Stimulated activated CD8-positive, alpha-beta memory T cell treated with anti-CD3 and anti-CD28 coated beads, Interleukin-7, amount 100 ng/mL, for 4 hours (primary cell): Measurements from ENCODE around the gene ABCC3.

ENCODE experiments used
- DNase-seq, 2 donors: peaks; one replicate each; pipeline ENCODE4 v3.0.0-alpha.2; 2020; ENCODE audit warnings: low read depth in 2 of 2

ABCC3 gene

DNA sequence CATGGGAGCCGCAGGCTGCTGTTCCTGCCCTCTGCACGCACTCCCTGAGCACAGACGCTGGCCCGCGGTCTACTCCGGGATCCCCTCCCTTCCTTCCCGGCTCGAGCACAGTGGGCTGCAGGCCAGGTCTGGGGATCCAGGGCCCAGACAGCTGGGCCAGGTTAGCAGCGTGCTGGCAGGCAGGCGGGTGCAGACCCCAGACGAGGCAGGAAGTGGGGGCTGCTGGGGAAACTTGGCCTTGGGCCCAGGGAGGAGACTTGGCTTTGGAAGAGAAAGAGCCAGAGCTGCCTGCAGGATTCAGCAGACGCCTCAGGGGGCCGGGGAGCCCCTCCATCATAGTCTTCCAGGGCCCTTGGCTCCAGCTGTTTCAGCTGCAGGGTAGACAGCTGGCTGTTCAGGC, 30.2 kb upstream of the ABCC3 start:
- no peak for DNase-seq

DNA sequence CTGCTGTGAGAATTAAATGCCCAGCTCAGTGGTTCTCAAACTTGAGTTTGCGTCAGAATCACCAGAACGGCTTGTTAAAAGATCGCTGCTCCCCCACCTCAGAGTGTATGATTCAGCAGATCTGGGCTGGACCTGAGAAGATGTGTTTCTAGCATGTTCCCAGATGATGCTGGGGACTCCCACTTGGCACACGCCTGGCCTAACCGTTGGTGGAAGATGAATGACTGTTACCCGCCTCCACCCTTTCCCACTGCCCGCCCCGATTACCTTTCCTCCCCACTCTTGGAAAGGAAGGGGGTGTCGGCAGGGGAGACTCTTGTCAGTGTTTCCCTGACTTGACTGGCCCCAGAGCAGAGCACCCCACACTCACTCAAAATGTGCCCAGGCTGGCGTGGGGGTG, 29.3 kb upstream of the ABCC3 start:
- DNase-seq = no peak

DNA sequence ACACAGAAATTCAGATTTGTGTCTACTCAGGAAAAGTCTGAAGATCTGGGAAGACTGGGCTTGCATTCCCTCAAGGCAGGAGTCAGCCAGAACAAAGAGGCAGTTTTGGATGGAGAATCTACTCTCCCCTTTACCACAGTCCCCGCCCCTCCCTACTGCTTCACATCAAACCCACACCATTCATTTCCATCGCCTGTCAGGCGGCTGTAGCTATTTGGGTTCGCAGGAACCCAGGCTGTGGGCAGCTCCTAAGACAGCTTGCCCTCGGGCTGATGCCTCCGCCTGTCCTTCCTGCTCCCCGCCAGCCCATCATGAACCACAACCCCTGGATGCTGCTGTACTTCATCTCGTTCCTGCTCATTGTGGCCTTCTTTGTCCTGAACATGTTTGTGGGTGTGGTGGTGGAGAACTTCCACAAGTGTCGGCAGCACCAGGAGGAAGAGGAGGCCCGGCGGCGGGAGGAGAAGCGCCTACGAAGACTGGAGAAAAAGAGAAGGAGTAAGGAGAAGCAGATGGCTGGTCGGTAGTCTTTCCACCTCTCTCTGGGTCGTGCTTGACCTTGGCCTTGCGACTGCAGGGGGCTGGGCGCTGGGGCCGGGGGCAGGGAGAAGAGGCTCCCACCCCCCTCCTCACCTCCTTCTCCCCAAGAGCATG, 27.0 kb upstream of the ABCC3 start:
- no peak for DNase-seq

DNA sequence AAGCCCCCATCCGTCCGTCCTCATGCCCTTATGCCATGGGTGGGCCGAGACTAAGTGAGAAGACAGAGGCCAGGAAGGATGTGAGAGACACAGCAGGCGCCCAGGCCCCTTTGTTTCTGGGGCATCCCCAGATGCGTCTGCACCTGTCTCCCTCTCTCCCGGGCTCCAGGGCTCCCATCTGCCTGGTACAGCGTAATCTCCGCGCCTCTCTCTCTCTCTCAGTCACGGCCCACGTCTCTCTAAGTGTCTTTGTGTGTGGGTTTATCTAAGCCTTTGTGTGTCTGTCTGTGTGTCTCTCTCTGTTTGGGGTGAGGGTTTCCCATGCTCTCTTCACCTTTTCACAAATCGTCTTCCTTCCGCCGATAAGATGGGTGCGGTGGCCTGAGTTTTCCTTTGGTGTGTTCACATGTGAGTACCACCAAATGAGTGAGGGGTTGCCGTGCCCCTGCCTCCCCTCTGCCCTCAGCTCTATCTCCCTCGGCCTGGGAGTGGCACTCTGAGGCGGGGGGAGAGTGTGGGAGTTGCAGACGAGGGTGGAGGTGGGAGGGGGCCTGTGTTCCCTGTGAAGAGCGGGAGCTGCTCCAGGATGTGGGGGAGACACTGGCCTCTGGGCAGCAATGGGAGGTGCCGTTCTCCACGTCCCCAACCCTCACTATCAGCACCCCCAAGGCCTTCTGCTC, 25.8 kb upstream of the ABCC3 start:
- DNase-seq = no peak

DNA sequence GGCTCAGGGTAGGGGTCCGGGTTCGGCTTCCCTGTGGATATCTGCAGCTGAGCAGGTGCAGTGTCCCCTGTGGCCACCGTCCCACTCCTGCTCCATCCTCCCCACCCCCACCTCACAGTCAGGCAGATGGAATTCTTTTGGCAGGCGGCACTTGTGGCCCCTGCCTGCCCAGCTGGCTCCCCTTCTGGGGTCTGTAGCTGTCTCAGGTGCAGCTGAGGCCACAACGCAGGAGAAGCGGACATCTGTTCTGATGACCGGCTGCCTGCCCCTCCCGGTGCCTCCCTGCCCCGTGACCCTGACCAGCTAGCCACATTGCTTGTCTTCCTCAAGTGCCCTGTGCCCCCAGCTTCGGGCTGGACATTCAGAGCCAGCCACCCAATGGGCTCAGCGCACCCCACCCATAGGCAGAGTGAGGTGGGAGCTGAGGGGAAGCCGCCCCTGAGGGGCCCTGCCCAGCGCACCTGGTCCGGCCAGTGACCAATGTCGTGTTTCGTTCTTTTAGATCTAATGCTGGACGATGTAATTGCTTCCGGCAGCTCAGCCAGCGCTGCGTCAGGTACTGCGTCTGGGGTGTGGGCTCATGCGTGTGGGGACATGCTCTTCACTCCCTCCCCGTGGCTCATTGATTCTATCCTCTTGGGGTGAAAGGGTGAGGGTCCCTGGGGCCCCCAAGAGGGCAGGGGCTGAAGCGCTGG, 25.2 kb upstream of the ABCC3 start:
- DNase-seq = no peak

DNA sequence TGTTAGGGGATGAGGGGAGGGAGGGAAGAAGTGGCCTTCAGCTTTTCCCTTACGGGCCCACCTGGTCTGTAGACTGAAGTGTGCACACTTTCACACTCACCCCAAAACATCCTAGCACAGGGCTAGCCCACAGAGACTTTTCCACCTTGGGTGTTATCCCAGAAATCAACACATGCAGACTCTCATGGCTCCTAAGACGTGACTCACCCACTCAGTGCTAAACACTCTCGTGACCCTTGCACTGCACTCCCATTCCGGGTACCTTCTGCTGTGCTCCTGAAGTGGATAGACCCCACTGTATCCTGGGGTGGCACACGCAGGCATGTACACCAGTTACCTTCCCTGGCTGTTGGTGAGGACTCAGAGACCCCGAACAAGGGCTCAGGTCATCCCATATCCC, 23.0 kb upstream of the ABCC3 start:
- DNase-seq = no peak

DNA sequence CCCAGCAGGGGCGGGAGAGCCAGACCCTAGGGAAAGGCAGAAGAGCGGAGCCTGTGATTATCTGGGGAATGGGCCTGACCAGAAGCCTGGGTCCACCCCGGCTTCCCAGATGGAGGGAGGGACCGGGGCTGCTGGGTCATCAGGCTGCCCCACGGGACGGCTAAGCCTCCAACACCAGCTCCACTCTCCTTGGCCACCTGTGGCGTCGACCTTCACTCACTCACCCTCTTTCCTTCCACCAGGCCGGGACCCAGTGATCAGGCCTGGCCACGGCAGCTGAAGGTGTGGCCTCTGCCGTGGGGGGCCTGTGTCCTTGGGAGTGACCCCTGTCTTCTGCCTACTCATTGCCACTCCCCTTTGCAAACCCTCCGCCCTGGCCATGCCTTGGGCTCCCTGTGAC, 22.4 kb upstream of the ABCC3 start:
- DNase-seq = no peak

DNA sequence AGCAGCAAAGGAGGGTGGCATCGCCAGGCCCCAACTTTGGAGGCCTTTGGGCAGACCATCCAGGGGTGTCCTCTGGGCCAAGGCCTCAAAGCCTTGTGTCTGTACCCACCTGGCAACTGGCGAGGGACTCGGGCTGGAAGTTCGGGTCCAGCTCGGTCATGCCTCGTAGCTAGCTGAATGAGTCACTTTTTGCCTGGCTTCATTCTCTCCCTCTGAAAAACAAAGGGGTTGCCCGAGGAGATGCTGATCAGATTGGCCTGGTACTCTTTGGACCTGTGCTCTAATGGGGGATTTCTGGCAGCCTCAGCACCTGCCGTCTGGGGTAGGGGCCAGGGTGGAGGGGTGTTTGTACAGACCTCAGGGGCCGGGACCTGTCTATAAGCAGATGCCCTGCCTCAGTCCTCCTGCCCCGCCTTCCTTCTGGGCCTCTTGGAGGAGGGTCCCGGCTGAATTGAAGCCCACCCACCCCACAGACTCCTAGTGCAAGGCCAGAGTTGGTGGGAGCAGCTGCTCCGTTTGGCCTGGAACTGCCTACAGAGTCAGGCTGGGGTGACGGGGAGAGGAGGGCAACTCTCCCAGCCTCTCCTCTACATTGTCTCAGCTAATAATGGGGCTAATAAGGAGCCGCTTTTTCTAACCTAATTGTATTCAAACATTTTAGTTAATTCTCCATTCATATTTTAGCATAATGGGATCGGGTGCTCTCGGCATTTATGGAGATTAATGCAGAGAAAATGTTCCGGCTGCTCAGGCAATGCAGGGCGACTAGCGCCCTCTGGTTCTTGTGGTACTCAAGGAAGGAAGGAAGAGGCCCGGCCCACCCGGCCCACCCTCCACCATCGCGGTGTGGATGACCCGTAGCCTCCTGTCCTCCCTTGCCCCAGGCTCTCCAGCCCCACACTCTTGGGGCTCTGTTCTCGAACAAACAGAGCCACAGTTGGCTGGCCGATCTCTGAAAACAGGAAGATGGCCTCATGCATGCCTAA, 21.4 kb upstream of the ABCC3 start:
- DNase-seq = no peak

DNA sequence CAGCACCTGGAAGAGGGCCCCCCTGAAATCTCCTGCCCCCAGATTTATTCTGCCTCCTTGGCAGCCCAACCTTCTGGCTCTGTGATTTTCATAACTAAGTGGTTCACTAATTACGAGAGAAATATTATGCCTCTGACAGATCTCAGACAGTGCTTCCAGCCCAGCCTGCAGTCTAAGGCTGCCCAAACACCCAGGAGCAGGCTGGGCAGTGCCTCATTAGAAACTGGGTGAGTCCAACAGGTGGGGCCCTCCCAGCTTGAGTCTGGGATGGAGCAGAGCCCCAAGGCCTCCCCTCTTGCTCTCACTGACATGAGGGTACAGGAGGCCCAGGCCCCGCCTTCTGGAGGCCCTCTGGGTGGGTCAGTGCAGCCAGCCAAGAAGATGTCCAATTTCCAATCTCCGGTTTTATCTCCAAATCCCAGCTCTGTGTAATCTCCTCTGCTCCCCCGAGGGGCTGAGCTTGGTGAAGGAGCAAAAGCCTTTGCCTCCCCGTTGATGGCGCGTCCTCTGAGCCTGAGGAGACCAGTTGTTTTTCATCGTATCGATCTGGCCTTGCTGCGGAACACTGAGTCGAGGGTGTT, 20.1 kb upstream of the ABCC3 start:
- DNase-seq = no peak

DNA sequence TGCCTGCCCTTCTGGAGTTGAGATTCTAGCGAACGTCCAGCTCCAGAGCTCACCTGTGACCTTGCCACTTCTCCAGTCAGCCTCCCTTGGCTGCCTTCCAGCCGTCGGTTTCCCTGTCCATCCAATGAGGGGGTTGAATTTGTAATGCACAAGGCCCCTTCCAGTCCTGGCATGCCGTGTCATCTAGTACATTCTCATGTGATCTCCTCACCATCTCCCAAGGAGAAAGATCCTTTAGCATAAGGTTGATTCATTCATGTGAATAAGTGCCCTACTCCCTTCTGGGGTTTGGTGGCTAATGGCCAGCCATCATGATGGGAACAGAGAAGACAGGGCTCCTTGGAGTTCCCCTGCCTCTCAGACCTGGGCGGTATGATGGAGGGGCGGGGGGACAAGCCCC, 18.9 kb upstream of the ABCC3 start:
- no peak for DNase-seq

DNA sequence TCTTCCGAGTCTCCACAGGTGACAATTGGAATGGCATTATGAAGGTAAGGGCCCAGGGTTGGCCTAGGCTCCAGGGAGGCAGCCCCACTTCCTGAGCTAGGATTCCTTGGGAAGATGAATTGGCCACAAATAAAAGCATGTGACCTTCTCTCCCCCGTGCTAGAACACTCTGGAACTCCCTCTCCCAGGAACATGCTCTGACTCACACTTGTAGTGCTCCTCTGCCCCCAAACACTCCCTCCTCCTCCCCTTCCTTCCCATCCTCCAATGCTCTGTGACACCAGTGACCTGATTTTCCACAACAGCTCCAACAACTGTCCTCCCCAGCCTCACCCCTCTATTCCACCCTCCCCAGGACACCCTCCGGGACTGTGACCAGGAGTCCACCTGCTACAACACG, 16.4 kb upstream of the ABCC3 start:
- no peak for DNase-seq

DNA sequence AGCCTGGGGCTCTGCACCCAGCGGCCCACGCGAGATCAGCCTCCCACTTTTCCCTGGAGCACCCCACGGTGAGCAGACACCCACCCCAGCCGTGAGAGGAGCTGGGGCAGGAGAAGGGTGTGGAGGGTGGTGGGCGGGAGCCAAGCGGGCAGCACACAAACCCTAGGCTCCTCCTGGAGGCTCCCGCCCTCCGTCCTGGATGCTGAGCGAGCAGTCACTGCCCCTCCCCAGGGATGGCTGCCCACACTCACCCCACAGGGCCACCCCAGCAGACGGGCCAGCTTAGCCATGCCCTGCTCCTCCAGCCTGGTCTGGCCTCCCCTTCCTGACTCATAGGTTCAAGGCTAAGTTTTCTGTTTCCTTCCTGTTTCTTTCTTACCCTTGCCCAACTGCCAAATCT, 15.7 kb upstream of the ABCC3 start:
- no peak for DNase-seq

DNA sequence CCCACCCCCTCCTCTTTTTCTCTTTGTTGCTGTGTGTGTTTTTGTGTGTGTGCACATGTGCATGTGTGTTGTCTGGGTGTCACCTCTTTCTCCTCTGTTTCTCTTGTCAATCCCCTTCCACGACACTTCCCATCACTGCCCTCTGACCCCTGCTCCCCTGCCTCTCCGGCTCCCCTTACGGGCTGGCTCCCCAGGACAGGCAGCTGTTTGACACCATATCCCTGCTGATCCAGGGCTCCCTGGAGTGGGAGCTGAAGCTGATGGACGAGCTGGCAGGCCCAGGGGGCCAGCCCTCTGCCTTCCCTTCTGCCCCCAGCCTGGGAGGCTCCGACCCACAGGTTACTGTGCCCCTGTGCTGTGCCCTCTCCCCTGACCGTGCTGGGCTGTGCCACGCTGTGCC, 15.2 kb upstream of the ABCC3 start:
- DNase-seq = no peak

DNA sequence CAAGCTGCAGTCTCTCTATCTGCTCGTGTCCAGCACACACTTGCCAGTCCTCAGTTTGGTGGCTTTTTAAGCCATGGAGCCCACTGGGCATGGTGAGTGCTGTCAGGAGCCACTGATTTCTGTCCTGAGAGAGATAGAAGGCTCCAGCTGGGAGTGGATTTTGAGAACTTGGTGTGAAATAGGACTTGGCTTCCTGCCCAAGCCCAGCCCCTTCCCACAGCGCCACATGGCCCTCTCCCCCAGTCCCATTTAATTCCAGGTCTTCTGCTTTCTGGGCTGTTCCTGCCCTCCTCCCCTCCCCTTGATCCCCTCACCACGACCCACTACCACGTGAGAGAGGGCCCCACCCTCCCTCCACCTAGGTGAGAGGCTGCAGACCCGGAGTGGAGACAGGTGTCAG, 14.4 kb upstream of the ABCC3 start:
- DNase-seq = no peak

DNA sequence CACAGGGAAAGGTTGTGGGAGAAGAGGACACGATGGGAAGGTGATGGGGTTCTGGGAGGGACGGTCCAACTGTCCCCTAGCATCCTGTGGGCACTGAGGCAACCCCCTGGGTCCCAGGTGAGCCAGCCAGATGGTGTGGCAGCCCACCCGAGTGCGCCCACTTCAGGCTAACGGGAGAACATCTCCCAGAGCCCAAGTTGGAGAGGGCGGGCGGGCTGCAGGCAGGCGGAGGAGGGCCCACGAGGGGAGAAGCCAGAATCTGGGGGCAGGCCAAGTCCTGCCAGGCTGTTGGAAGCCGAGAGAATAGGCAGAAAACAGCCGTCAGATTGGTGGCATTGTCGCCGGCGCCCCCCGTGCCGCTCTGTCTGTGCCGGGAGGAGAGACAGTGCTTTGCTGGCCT, 13.8 kb upstream of the ABCC3 start:
- no peak for DNase-seq

DNA sequence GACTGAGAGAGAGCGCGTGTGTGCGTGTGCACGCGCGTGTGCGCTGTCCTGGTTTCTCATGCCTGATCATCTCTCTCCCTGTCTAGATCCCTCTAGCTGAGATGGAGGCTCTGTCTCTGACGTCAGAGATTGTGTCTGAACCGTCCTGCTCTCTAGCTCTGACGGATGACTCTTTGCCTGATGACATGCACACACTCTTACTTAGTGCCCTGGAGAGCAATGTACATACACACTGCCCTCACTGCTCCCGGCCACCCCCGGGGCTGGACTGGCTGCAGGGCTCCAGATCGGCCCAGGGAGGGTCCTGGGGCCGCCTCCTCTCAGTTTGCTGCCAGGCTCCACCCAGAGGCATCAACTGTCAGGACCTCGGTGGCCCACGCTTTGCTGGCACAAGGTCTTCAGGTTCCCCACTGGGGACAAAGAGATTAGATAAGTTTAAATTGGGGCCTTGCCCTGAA, 13.1 kb upstream of the ABCC3 start:
- DNase-seq = no peak

DNA sequence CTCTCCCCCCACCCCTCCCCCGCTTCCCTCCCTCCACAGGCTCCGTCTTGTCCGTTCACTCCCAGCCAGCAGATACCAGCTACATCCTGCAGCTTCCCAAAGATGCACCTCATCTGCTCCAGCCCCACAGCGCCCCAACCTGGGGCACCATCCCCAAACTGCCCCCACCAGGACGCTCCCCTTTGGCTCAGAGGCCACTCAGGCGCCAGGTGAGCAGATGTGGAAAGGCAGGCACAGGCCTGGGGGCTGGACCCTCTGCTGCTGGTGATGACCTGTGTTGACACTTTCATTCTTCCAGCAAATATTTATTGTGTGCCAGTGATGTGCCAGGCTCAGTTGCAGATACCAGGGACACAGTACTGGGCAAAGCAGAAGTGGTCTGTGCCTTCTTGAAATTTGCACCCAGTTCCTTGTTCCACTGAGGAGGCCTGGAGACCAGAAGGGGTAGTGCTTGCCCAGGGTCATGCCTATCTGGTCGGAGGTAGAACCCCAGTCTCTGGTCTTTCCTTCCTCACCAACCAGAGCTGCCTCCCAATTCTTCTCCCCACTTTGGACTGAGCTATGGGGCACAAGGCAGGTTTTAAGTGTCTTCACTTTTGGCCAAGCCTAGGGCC, 10.3 kb upstream of the ABCC3 start:
- no peak for DNase-seq

DNA sequence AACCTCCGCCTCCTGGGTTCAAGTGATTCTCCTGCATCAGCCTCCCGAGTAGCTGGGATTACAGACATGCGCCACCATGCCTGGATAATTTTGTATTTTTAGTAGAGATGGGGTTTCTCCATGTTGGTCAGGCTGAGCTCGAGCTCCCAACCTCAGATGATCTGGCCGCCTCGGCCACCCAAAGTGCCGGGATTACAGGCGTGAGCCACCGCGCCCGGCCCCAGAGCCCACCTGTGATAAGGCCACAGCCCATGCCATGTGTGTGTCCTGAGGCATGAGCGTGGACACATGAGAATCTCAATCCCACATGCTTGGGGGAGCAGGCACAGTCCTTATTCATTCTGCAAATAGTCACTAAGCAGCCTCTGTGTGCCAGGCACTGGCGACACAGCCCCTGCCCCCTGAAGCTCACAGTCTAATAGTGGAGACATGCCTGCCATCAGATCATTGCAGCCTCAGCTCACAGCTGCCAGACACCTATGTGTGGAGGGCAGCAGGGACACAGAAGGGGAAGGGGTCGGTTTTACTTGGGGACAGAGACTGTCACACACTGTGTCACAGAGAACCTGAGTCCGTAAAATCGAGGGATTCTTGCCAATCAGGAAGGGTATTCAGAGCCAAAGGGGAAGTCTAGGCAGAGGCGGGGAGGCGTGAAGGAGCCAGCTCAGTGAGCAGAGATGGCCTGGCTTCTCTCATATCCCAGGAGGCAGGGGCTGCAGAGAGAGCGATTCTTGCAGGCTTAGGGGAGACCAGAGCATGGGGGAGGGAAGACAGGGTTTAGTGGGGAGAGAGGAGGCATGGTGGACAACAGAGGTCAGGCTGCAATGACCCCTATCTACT, 9.4 kb upstream of the ABCC3 start:
- no peak for DNase-seq

DNA sequence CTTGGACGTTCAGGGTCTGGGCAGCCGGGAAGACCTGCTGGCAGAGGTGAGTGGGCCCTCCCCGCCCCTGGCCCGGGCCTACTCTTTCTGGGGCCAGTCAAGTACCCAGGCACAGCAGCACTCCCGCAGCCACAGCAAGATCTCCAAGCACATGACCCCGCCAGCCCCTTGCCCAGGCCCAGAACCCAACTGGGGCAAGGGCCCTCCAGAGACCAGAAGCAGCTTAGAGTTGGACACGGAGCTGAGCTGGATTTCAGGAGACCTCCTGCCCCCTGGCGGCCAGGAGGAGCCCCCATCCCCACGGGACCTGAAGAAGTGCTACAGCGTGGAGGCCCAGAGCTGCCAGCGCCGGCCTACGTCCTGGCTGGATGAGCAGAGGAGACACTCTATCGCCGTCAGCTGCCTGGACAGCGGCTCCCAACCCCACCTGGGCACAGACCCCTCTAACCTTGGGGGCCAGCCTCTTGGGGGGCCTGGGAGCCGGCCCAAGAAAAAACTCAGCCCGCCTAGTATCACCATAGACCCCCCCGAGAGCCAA, 8.6 kb upstream of the ABCC3 start:
- DNase-seq = peak; percentile 17 to 35
